ENCODE data around the gene VSIG8. TPM values are rescaled to one million over a fixed set of nuclear protein-coding genes. Genes with fewer than 3 reads are reported as not detected.

The VSIG8 gene
- total RNA-seq, 1 donor, result not detected

DNA sequence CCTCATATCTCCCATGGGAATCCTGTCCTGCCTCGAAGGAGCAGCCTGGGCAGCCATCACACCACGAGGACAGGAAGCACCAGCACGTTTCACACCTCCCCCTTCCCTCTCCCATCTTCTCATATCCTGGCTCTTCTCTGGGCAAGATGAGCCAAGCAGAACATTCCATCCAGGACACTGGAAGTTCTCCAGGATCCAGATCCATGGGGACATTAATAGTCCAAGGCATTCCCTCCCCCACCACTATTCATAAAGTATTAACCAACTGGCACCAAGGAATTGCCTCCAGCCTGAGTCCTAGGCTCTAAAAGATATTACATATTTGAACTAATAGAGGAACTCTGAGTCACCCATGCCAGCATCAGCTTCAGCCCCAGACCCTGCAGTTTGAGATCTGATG, 27.1 kb downstream of the VSIG8 start:
- TF ChIP-seq, protein P1, sequence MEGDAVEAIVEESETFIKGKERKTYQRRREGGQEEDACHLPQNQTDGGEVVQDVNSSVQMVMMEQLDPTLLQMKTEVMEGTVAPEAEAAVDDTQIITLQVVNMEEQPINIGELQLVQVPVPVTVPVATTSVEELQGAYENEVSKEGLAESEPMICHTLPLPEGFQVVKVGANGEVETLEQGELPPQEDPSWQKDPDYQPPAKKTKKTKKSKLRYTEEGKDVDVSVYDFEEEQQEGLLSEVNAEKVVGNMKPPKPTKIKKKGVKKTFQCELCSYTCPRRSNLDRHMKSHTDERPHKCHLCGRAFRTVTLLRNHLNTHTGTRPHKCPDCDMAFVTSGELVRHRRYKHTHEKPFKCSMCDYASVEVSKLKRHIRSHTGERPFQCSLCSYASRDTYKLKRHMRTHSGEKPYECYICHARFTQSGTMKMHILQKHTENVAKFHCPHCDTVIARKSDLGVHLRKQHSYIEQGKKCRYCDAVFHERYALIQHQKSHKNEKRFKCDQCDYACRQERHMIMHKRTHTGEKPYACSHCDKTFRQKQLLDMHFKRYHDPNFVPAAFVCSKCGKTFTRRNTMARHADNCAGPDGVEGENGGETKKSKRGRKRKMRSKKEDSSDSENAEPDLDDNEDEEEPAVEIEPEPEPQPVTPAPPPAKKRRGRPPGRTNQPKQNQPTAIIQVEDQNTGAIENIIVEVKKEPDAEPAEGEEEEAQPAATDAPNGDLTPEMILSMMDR (IDR thresholded peaks at IDR 0.05; ENCODE audit: insufficient read depth, low read depth, low read length), result no peak
- H3K4me3 ChIP-seq (ENCODE audit: low read depth, low read length), result no peak overlapping the region
- DNase-seq (ENCODE audit: low read depth), result no peak

DNA sequence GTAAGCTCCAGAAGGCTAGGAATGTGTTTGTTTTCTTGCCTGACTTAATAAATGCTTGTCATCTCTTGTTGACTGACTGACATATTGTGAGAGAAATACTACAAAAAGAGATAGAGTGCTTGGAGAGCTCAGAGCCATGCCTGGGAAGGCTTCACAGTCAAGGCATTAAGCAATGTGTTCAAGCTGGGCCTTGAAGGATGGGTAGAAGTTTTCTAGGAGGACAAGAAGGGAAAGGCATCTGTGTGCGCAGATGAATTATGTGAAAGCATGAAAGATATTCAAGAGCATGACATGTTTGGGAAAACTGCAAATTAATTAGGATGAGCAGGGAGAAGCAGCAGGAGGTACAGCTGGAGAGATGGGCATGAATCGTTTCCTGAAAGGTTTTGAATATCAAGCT, 30.1 kb downstream of the VSIG8 start:
- H3K4me3 ChIP-seq (ENCODE audit: low read depth, low read length), result no peak overlapping the region
- DNase-seq (ENCODE audit: low read depth), result no peak
- TF ChIP-seq, protein P1 (IDR thresholded peaks at IDR 0.05; ENCODE audit: insufficient read depth, low read depth, low read length), result no peak

DNA sequence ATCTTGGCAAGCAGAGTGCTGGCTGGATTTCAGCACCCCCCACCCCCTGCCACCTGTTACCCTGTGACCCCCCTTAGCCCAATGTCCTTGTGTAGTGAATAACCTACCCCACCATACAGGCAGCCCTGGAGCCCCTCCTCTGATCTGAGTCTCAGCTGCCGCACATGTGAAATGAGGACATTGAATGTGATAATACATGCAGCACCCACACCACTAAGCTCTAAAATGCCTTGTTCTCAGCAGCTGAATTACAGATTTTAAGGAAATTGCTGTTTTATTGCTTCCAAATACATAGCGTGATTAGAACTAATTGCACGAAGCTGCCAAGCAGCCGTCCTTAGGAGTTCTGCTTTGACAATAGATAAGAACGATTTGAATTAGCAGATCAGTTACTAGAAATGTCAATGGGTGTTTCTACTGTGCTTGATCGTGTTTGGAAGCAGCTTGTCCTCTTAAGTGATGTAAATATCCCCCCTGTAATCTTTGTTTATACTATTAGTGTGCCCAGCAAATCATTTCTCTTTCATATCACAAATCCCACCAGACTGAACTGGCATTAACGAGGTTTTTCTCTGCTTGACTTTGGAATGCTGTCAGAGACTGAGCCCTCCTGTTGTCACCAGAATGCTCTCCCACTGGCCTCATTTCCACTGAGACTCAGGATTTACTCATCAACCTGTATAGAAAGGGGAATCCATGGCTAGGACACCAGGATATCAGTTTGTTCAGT, 30.9 kb downstream of the VSIG8 start:
- no peak overlapping the region for H3K4me3 ChIP-seq (ENCODE audit: low read depth, low read length)
- TF ChIP-seq, protein P1 (IDR thresholded peaks at IDR 0.05; ENCODE audit: insufficient read depth, low read depth, low read length), result no peak
- DNase-seq (ENCODE audit: low read depth), result no peak

GRCh38 chr1:159830722-159831121, 31.7 kb downstream of the VSIG8 start:
- no peak for DNase-seq (ENCODE audit: low read depth)

GRCh38 chr1:159829822-159830465, 32.5 kb downstream of the VSIG8 start:
- H3K4me3 ChIP-seq (ENCODE audit: low read depth, low read length), result no peak overlapping the region
- peak; percentile 12 for DNase-seq (ENCODE audit: low read depth)
- TF ChIP-seq, protein P1 (IDR thresholded peaks at IDR 0.05; ENCODE audit: insufficient read depth, low read depth, low read length), result no peak

More at GRCh38 chr1:159830722-159831121, 31.7 kb downstream of the VSIG8 start:
- TF ChIP-seq, protein P1 (IDR thresholded peaks at IDR 0.05; ENCODE audit: insufficient read depth, low read depth, low read length), result no peak
- no peak overlapping the region for H3K4me3 ChIP-seq (ENCODE audit: low read depth, low read length)

GRCh38 chr1:159829273-159829634, 33.2 kb downstream of the VSIG8 start:
- TF ChIP-seq, protein P1 (IDR thresholded peaks at IDR 0.05; ENCODE audit: insufficient read depth, low read depth, low read length), result peak; percentile 27
- no peak for DNase-seq (ENCODE audit: low read depth)
- no peak overlapping the region for H3K4me3 ChIP-seq (ENCODE audit: low read depth, low read length)
